Measurements from ENCODE around the gene RFPL4AL1. TPM values are rescaled to one million over a fixed set of nuclear protein-coding genes. Genes with fewer than 3 reads are reported as not detected.
"Not testable (repeated sequence)": the region's sequence is repeated elsewhere in the genome, so short reads cannot be mapped to it uniquely, and the experiment has no call there.

RFPL4AL1 gene
- total and polyA plus RNA-seq, 12 donors, result not detected

DNA sequence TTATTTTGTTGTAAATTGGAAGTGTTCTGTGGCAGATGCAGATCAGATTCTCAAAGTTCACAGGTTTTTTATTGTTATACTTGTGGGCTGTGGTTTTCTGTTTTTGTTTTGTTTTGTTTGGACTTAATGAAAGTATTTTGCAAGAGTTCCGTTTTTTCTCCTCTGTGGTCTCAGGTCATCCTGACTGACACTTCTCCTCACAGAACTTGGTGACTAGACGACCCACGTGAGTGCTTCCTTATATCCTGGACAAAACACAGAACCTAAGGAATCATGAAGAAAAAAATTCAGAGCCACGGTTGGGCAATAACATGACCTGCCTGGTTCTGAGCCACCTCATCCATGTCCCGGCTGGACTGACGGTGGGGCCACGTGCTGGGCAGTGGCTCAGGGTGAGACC, 2.5 kb upstream of the RFPL4AL1 start:
- peak in 1 of 7 donors; percentile 15 for DNase-seq
- no peak overlapping the region for H3K27ac ChIP-seq
- TF ChIP-seq, protein P1, sequence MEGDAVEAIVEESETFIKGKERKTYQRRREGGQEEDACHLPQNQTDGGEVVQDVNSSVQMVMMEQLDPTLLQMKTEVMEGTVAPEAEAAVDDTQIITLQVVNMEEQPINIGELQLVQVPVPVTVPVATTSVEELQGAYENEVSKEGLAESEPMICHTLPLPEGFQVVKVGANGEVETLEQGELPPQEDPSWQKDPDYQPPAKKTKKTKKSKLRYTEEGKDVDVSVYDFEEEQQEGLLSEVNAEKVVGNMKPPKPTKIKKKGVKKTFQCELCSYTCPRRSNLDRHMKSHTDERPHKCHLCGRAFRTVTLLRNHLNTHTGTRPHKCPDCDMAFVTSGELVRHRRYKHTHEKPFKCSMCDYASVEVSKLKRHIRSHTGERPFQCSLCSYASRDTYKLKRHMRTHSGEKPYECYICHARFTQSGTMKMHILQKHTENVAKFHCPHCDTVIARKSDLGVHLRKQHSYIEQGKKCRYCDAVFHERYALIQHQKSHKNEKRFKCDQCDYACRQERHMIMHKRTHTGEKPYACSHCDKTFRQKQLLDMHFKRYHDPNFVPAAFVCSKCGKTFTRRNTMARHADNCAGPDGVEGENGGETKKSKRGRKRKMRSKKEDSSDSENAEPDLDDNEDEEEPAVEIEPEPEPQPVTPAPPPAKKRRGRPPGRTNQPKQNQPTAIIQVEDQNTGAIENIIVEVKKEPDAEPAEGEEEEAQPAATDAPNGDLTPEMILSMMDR (IDR thresholded peaks at IDR 0.05), result no peak
- no peak for TF ChIP-seq POLR2A (IDR thresholded peaks at IDR 0.05)
- no peaks in the 10 kb centered on the region for H3K36me3 ChIP-seq (replicated peaks in 1 of 2)
- H3K4me1 ChIP-seq (replicated peaks in 1 of 2), result no peaks in the 10 kb centered on the region
- 55 to 73% (median 61%) methylated on average over 6 to 7 of the region's 7 CpGs for WGBS, 4 donors
- H3K4me3 ChIP-seq, result no peak overlapping the region
- intact Hi-C loops (cut with DNase I), result no loop called here
- peaks cover 4% of the 10 kb centered on the region for H3K27me3 ChIP-seq
- H3K9me3 ChIP-seq (replicated peaks in 1 of 3), result no peaks in the 10 kb centered on the region

DNA sequence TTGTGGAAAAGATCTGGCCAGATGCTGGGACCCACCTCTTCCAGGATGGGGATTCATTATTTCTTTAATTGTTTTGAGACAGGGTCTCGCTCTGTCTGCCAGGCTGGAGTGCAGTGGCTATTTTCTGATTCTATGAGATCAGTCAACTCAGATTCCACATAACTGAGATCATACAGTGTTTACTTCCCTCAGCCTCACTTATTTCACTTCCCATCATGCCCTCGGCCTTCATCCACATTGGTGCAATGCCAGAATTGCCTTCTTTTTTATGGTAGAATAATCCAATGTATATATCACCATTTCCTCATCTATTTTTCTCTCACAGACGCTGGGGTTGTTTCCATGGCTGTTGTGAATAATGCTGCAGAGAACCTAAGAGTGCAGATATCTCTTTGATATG, 714 bp downstream of the RFPL4AL1 start:
- H3K36me3 ChIP-seq (replicated peaks in 1 of 2); DNase-seq; H3K27me3 ChIP-seq; H3K27ac ChIP-seq; H3K4me3 ChIP-seq; H3K9me3 ChIP-seq (replicated peaks in 1 of 3); H3K4me1 ChIP-seq (replicated peaks in 1 of 2); intact Hi-C loops (cut with DNase I): not testable (repeated sequence)
- WGBS, 4 donors, result 43 to 47% (median 46%) methylated on average over 2 to 3 of the region's 3 CpGs

DNA sequence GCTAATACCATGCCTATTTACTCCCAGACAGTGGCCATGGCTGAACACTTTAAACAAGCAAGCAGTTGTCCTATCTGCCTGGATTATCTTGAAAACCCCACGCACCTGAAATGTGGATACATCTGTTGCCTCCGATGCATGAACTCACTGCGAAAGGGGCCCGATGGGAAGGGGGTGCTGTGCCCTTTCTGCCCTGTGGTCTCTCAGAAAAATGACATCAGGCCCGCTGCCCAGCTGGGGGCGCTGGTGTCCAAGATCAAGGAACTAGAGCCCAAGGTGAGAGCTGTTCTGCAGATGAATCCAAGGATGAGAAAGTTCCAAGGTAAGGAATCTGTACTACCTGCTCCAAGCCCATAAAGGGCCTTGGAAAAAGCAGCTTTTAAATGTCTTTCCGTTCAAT, 8.6 kb downstream of the RFPL4AL1 start:
- intact Hi-C loops (cut with DNase I), result no loop called here
- Histone ChIP-seq H3K9me3 (replicated peaks in 1 of 3) (no peaks in the 10 kb centered on the region), H3K4me1 (replicated peaks in 1 of 2) (no peaks in the 10 kb centered on the region), H3K27me3 (peaks cover 32% of the 10 kb centered on the region), H3K36me3 (replicated peaks in 1 of 2) (no peaks in the 10 kb centered on the region), H3K4me3 (no peak overlapping the region), H3K27ac (no peak overlapping the region)
- WGBS, 4 donors, result 23 to 40% (median 27%) methylated on average over 7 of the region's 7 CpGs
- DNase-seq, result no peak
- TF ChIP-seq POLR2A (IDR thresholded peaks at IDR 0.05), result no peak
- TF ChIP-seq, protein P1 (IDR thresholded peaks at IDR 0.05), result no peak

DNA sequence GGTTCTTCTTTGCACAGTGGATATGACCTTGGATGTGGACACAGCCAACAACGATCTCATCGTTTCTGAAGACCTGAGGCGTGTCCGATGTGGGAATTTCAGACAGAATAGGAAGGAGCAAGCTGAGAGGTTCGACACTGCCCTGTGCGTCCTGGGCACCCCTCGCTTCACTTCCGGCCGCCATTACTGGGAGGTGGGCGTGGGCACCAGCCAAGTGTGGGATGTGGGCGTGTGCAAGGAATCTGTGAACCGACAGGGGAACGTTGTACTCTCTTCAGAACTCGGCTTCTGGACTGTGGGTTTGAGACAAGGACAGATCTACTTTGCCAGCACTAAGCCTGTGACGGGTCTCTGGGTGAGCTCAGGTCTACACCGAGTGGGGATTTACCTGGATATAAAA, 9.4 kb downstream of the RFPL4AL1 start:
- no peak for TF ChIP-seq POLR2A (IDR thresholded peaks at IDR 0.05)
- TF ChIP-seq, protein P1 (IDR thresholded peaks at IDR 0.05), result no peak

DNA sequence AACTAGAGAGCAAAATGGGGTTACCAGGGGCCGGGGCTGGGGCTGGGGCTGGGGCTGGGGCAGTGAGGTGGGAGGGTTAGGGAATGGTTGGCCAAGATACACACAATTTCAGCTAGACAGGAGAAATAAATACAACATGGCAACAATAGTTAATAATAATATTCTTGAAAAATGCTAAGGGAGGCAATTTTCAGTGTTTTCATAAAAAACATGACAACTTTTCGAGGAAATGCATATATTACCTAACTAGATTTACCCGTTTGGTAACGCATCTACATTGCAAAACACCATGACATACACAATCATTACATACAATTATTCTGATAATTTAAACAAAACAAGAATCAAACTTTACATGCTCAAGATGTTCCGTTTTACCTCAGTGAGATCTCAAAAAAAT, 12.2 kb downstream of the RFPL4AL1 start:
- intact Hi-C loops (cut with DNase I), result no loop called here
- 62 to 78% (median 69%) methylated on average over 5 of the region's 5 CpGs for WGBS, 4 donors

More for the DNA sequence above, 9.4 kb downstream of the RFPL4AL1 start:
- Histone ChIP-seq H3K36me3 (replicated peaks in 1 of 2) (no peaks in the 10 kb centered on the region), H3K27ac (no peak overlapping the region), H3K9me3 (replicated peaks in 1 of 3) (no peaks in the 10 kb centered on the region), H3K4me1 (replicated peaks in 1 of 2) (no peaks in the 10 kb centered on the region), H3K4me3 (no peak overlapping the region), H3K27me3 (peaks cover 32% of the 10 kb centered on the region)
- no peak for DNase-seq
- WGBS, 4 donors, result 68 to 75% (median 69%) methylated on average over 14 to 16 of the region's 16 CpGs
- intact Hi-C loops (cut with DNase I), result no loop called here

More for the DNA sequence above, 12.2 kb downstream of the RFPL4AL1 start:
- no peak for DNase-seq
- TF ChIP-seq POLR2A (IDR thresholded peaks at IDR 0.05), result no peak
- TF ChIP-seq, protein P1 (IDR thresholded peaks at IDR 0.05), result no peak
- Histone ChIP-seq H3K36me3 (replicated peaks in 1 of 2) (no peaks in the 10 kb centered on the region), H3K4me3 (no peak overlapping the region), H3K27me3 (peaks cover 24% of the 10 kb centered on the region), H3K4me1 (replicated peaks in 1 of 2) (no peaks in the 10 kb centered on the region), H3K27ac (no peak overlapping the region), H3K9me3 (replicated peaks in 1 of 3) (no peaks in the 10 kb centered on the region)

Measured in adrenal gland (tissue), 12 donors.